Measurements from ENCODE around the gene HMSD.

GRCh38 chr18:63980027-63980426 lies 30.9 kb downstream of the HMSD start:
- TF ChIP-seq POLR2A (IDR thresholded peaks at IDR 0.05; ENCODE audit: low read length) (no peak), GATA1 (IDR thresholded peaks at IDR 0.05; ENCODE audit: low read depth, low read length) (no peak)

Measured in erythroblast (primary cell).